GM10266 (cell line): ENCODE measurements around the gene MPRIP.

Source experiments
- DNase-seq: peaks from one replicate; pipeline ENCODE4 v3.0.0; 2012; ENCODE audit errors: extremely low spot score
- CTCF ChIP-seq: IDR thresholded peaks from 2 replicates; pipeline ENCODE4 v1.5.1; 2012; ENCODE audit warnings: mild to moderate bottlenecking, low read depth; ENCODE audit not compliant: control insufficient read depth, insufficient read depth; ENCODE audit errors: missing control alignments

Gene MPRIP

GRCh38 chr17:17050346-17051345 lies 8.4 kb downstream of the MPRIP start:
- no peak for DNase-seq
- no peak for TF ChIP-seq CTCF

- DNase-seq, result no peak
- TF ChIP-seq CTCF, result no peak
Measured at GRCh38 chr17:17051380-17051779, 9.1 kb downstream of the MPRIP start.

GRCh38 chr17:17051791-17052461 lies 9.7 kb downstream of the MPRIP start:
- no peak for DNase-seq

GRCh38 chr17:17052462-17053221 lies 10.4 kb downstream of the MPRIP start:
- TF ChIP-seq CTCF, result no peak
- no peak for DNase-seq

More at GRCh38 chr17:17051791-17052461, 9.7 kb downstream of the MPRIP start:
- TF ChIP-seq CTCF, result no peak

GRCh38 chr17:17053446-17054379 lies 11.5 kb downstream of the MPRIP start:
- no peak for DNase-seq
- TF ChIP-seq CTCF, result no peak

- DNase-seq, result no peak
- TF ChIP-seq CTCF, result no peak
Measured at GRCh38 chr17:17054636-17055035, 12.4 kb downstream of the MPRIP start.
